GM12801 (cell line): ENCODE measurements around the gene P2RX5.

Experiments used
- TF ChIP-seq, protein P1 (sequence below): IDR thresholded peaks from one replicate; pipeline ENCODE4 v1.5.1; 2011; ENCODE audit warnings: control low read depth; ENCODE audit not compliant: insufficient read length; ENCODE audit errors: extremely low read depth

The P2RX5 gene, protein sequence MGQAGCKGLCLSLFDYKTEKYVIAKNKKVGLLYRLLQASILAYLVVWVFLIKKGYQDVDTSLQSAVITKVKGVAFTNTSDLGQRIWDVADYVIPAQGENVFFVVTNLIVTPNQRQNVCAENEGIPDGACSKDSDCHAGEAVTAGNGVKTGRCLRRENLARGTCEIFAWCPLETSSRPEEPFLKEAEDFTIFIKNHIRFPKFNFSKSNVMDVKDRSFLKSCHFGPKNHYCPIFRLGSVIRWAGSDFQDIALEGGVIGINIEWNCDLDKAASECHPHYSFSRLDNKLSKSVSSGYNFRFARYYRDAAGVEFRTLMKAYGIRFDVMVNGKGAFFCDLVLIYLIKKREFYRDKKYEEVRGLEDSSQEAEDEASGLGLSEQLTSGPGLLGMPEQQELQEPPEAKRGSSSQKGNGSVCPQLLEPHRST

GRCh38 chr17:3695723-3696411, at the start of gene P2RX5:
Gene P2RX5 (minus strand): TSS chr17:3696155. CDS start chr17:3696005, 150 bp downstream.
- TF ChIP-seq, protein P1, sequence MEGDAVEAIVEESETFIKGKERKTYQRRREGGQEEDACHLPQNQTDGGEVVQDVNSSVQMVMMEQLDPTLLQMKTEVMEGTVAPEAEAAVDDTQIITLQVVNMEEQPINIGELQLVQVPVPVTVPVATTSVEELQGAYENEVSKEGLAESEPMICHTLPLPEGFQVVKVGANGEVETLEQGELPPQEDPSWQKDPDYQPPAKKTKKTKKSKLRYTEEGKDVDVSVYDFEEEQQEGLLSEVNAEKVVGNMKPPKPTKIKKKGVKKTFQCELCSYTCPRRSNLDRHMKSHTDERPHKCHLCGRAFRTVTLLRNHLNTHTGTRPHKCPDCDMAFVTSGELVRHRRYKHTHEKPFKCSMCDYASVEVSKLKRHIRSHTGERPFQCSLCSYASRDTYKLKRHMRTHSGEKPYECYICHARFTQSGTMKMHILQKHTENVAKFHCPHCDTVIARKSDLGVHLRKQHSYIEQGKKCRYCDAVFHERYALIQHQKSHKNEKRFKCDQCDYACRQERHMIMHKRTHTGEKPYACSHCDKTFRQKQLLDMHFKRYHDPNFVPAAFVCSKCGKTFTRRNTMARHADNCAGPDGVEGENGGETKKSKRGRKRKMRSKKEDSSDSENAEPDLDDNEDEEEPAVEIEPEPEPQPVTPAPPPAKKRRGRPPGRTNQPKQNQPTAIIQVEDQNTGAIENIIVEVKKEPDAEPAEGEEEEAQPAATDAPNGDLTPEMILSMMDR: no peak

DNA sequence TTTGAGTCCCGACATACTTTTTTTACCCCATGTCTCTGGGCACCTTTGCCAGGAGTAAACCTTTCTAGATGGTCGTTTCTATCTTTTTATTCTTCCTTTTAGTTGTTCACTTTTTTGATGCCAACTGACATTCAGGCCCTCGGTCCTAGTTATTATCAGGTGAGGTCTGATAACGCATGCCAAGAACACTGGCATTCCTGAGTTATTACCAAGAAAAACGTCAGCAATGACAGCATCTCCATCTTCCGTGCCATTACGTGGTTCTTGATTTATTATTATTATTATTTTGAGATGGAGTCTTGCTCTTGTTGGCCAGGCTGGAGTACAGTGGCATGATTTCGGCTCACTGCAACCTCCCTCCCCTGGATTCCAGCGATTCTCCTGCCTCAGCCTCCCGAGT, 49.1 kb upstream of the P2RX5 start:
- TF ChIP-seq, protein P1: no peak

DNA sequence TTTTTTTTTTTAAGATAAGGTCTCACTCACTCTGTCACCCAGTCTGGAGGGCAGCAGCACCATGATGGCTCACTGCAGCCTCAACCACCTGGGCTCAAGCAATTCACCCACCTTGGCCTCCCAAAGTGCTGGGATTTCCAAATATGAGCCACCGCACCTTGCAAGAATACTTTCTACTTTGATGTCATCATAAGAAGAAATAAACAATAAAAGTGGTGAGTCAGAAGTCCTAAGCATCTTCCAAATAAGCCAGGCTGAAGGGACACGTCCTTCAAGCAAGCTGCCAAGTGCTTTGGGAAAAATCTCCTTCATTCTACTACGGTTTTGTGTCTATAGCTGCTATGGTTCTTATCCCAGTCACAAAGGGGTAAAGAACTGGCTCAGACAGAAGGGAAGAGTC, 48.1 kb upstream of the P2RX5 start:
- TF ChIP-seq, protein P1: no peak

GRCh38 chr17:3740611-3741073, 44.7 kb upstream of the P2RX5 start:
- TF ChIP-seq, protein P1: no peak

DNA sequence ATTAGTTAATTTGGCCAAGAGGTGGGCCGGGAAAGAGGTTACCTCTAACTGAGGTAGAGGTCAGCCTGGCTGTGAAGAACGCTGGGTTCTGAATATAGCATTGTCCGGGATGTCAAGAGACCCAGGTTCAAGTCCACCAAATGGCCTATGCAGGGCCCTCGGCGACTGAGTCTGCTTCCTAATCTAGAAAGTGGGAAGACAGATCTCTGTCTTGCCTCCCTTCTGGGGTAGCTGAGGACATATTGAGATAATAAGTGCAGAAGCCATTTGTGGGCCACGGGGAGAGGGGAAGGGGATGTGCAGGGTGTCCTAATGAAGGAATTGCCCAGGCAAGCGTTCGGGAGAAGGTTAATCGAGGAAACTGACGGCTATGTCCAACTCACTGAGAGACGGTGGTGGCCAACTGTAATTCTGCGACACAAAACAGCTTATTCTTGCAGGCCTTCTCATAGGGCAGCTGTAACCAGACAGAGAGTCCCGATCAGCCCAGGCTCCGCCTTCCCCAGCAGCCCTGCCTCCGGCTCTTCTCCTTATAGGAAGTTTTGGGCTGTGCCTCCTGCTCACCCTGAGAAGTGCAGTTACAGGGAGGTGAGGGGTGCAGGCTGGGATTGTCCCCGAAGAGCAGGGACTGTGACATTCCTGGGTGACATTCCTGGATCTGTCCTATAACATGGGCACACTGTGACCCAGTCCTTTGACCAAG, 43.6 kb upstream of the P2RX5 start:
- TF ChIP-seq, protein P1: no peak

DNA sequence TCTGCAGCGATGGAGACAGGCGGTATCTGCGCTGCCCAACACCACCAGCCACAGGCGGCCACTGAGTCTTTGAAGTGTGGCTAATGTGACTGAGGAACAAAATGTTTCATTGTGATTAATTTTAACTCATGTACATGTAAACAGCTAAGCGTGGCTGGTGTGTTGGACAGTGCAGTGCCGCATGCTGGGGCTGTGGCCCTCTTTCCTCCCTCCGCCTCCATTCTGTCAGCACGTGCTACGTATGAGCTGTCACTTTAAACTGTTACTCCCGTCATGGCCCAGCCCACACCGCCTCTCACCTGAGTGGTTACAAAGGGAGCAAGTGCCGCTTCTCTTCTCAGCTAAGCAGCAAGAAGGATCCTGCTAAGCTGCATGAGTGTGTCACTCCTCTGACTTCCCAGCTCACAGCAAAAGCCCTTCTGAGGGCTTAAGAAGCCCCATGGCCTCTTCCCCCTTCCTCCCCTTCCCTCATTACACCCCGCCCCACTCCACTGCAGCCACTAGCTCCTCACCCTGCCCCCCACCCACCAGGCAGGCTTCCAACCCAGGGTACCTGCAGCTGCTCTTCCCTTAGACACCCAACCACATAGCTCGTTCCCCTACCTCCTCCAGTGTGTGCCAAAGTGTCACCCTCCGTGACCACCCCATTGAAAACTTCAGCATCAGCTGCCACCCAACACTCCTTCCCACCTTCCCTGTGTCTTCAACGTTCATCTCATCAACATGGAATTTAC, 42.8 kb upstream of the P2RX5 start:
- TF ChIP-seq, protein P1: no peak
